OCI-LY1 (cell line): ENCODE results near the gene GAP43.

Source experiments
- H2AFZ ChIP-seq: fragments of 200-600 bp; sonication (generic), shearing (Covaris generic); 2 replicates; pipeline ENCODE4 v1.6.0; 2014; ENCODE audit warnings: antibody characterized with exemption, mild to moderate bottlenecking, low read length
- H3F3A ChIP-seq: fragments of 200-600 bp; sonication (generic), shearing (Covaris generic); 2 replicates; pipeline ENCODE4 v1.6.0; 2014; ENCODE audit warnings: mild to moderate bottlenecking, antibody characterized with exemption, low read length, moderate library complexity; ENCODE audit not compliant: insufficient read depth
- H3K27ac ChIP-seq: fragments of 200-600 bp; sonication (generic); 2 replicates; pipeline ENCODE4 v1.5.1; 2014; ENCODE audit warnings: low read length, mixed run types, mild to moderate bottlenecking, low read depth; ENCODE audit not compliant: poor library complexity, severe bottlenecking
- H3K27me3 ChIP-seq: fragments of 200-600 bp; sonication (generic); 2 replicates; pipeline ENCODE4 v1.6.0; 2014; ENCODE audit warnings: antibody characterized with exemption, mild to moderate bottlenecking, low read length, moderate library complexity; ENCODE audit not compliant: insufficient read depth
- H3K36me3 ChIP-seq: fragments of 200-600 bp; sonication (generic); 2 replicates; pipeline ENCODE4 v1.6.1; 2014; ENCODE audit warnings: mild to moderate bottlenecking, antibody characterized with exemption, low read length, moderate library complexity, mixed read lengths; ENCODE audit not compliant: insufficient read depth
- H3K4me1 ChIP-seq: fragments of 200-600 bp; sonication (generic); 2 replicates; pipeline ENCODE4 v1.5.1; 2014; ENCODE audit warnings: mild to moderate bottlenecking, low read length, moderate library complexity; ENCODE audit not compliant: insufficient read depth, severe bottlenecking
- H3K4me2 ChIP-seq: fragments of 200-600 bp; sonication (generic), shearing (Covaris generic); 2 replicates; pipeline ENCODE4 v1.6.1; 2014; ENCODE audit warnings: low read length
- H3K4me3 ChIP-seq: fragments of 200-600 bp; sonication (generic); 2 replicates; pipeline ENCODE4 v1.5.1; 2014; ENCODE audit warnings: low read length, low read depth, mild to moderate bottlenecking, mixed read lengths; ENCODE audit not compliant: poor library complexity, severe bottlenecking
- H3K79me2 ChIP-seq: fragments of 200-600 bp; shearing (Covaris generic); 2 replicates; pipeline ENCODE4 v1.6.1; 2016; ENCODE audit warnings: mixed run types, low read length, mixed read lengths; ENCODE audit not compliant: insufficient read depth
- H3K9ac ChIP-seq: fragments of 200-600 bp; sonication (generic), shearing (Covaris generic); 2 replicates; pipeline ENCODE4 v1.6.1; 2014; ENCODE audit warnings: mild to moderate bottlenecking, low read length, mixed read lengths
- H3K9me2 ChIP-seq: fragments of 200-600 bp; sonication (generic), shearing (Covaris generic); 2 replicates; pipeline ENCODE4 v1.6.1; 2014; ENCODE audit warnings: low read depth, mild to moderate bottlenecking, low read length, mixed read lengths
- H3K9me3 ChIP-seq: fragments of 200-600 bp; shearing (Covaris generic); 2 replicates; pipeline ENCODE4 v1.6.1; 2014; ENCODE audit warnings: low read length, mixed read lengths
- H4K20me1 ChIP-seq: fragments of 200-600 bp; sonication (generic), shearing (Covaris generic); 2 replicates; pipeline ENCODE4 v1.6.0; 2016; ENCODE audit warnings: mild to moderate bottlenecking, low read length; ENCODE audit not compliant: insufficient read depth
- EZH2 ChIP-seq: fragments of 200-600 bp; sonication (generic), shearing (Covaris generic); IDR thresholded peaks from 2 replicates; pipeline ENCODE4 v1.8.0; 2017; ENCODE audit warnings: borderline replicate concordance, mixed run types, mild to moderate bottlenecking, antibody characterized with exemption, low read length, moderate library complexity, mixed read lengths
- TF ChIP-seq, protein P1 (sequence below): fragments of 200-600 bp; sonication (generic), shearing (Covaris generic); IDR thresholded peaks from 2 replicates; pipeline ENCODE4 v1.5.1; 2017; ENCODE audit warnings: mild to moderate bottlenecking, antibody characterized with exemption, low read length, moderate library complexity, mixed read lengths

The GAP43 gene

DNA sequence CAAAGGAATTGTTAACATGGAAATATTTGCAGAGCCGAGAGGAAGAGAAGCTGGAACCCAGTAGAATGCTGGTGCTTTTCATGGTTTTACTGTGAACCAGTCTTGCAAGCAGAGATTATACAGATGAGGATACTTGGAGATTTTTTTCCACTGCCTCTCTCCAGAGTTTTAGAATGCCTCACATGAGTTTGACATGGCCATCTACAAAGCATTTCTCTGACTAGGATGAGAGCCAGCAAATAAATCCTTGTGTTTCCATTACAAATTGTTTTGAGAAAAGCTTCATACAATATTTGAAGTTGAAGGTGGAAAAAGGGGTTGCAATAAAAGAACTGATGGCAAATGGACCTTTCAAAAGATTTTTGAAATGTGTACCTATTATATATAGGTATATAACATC is 45.0 kb upstream of the GAP43 start:
- H3K9ac ChIP-seq = no peak overlapping the region
- no peaks in the 10 kb centered on the region for H3F3A ChIP-seq
- H2AFZ ChIP-seq = no peak overlapping the region
- TF ChIP-seq, protein P1, sequence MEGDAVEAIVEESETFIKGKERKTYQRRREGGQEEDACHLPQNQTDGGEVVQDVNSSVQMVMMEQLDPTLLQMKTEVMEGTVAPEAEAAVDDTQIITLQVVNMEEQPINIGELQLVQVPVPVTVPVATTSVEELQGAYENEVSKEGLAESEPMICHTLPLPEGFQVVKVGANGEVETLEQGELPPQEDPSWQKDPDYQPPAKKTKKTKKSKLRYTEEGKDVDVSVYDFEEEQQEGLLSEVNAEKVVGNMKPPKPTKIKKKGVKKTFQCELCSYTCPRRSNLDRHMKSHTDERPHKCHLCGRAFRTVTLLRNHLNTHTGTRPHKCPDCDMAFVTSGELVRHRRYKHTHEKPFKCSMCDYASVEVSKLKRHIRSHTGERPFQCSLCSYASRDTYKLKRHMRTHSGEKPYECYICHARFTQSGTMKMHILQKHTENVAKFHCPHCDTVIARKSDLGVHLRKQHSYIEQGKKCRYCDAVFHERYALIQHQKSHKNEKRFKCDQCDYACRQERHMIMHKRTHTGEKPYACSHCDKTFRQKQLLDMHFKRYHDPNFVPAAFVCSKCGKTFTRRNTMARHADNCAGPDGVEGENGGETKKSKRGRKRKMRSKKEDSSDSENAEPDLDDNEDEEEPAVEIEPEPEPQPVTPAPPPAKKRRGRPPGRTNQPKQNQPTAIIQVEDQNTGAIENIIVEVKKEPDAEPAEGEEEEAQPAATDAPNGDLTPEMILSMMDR = no peak
- TF ChIP-seq EZH2 = no peak
- no peaks in the 10 kb centered on the region for H3K4me1 ChIP-seq
- H3K9me3 ChIP-seq = no peaks in the 10 kb centered on the region
- no peak overlapping the region for H3K4me2 ChIP-seq
- no peaks in the 10 kb centered on the region for H4K20me1 ChIP-seq
- no peaks in the 10 kb centered on the region for H3K9me2 ChIP-seq
- no peaks in the 10 kb centered on the region for H3K27me3 ChIP-seq
- no peak overlapping the region for H3K27ac ChIP-seq
- no peak overlapping the region for H3K4me3 ChIP-seq
- H3K79me2 ChIP-seq = no peaks in the 10 kb centered on the region
- no peaks in the 10 kb centered on the region for H3K36me3 ChIP-seq

DNA sequence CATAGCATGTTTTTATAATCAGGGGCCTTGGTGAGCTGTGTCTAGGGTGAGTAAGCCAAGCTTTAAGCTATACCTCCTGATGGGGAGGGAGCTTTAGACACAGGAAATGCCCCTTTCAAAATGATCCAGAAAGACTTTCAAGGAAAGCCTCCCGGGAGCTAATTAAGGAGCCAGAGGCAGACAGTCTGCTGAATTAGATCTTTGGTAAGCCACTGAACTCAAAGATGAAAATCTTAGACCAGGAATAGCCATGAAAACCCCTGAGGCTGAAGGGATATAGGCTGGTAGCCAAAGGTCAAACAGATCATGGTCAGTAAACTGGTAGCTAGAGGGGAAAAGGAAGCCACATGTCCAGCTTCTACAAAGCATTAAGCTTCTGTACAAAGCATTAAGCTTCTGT is 42.7 kb upstream of the GAP43 start:
- Histone ChIP-seq H3K9ac (no peak overlapping the region), H3K4me3 (no peak overlapping the region), H3K79me2 (no peaks in the 10 kb centered on the region), H2AFZ (no peak overlapping the region), H3K27ac (no peak overlapping the region), H3K27me3 (no peaks in the 10 kb centered on the region), H4K20me1 (no peaks in the 10 kb centered on the region), H3K4me2 (no peak overlapping the region), H3K36me3 (no peaks in the 10 kb centered on the region), H3K9me3 (no peaks in the 10 kb centered on the region), H3F3A (no peaks in the 10 kb centered on the region), H3K9me2 (no peaks in the 10 kb centered on the region), H3K4me1 (no peaks in the 10 kb centered on the region)
- TF ChIP-seq, protein P1 = no peak
- no peak for TF ChIP-seq EZH2

DNA sequence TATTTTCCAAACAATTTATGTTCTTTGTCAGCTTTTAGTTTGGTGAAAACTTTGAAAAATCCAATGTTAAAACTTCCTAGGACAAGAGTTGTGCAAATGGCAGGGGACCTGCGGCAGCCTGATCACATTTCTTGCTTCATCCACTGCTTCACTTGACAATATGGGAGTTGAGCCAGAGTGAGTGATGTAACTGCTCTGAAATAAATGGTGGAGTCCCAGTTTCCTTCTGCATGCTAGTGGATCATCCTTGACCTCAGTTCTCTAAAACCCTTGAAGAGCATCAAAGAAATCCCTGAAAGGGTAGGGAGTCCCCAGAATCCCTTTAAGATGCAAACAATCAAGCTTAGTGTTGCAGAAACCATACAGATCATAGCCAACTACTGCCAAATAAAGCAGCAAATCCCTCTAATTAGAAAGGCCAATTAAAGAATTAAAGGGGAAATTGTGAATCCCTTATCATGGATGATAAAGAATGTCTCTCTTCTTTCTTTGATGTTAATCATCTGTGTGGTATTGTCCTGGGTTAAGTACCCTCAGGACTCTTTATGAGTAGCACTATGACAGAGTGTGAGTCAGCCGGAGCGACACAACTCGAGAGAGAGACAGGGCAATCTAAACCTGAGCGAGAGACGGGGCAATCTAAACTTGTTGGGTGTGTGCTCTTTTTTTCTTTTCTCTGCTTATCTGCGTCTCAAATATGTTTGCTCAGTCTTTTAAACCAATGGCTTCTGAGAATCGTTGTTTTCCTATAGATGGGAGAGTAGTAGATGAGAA is 41.8 kb upstream of the GAP43 start:
- H3K4me2 ChIP-seq = no peak overlapping the region
- H3K9ac ChIP-seq = no peak overlapping the region
- H3K27me3 ChIP-seq = no peaks in the 10 kb centered on the region
- H3K9me2 ChIP-seq = no peaks in the 10 kb centered on the region
- TF ChIP-seq, protein P1 = no peak
- TF ChIP-seq EZH2 = no peak
- no peaks in the 10 kb centered on the region for H3K4me1 ChIP-seq
- H3K27ac ChIP-seq = no peak overlapping the region
- no peak overlapping the region for H2AFZ ChIP-seq
- H3K36me3 ChIP-seq = no peaks in the 10 kb centered on the region
- H3K4me3 ChIP-seq = no peak overlapping the region
- no peaks in the 10 kb centered on the region for H3K9me3 ChIP-seq
- no peaks in the 10 kb centered on the region for H3F3A ChIP-seq
- H3K79me2 ChIP-seq = no peaks in the 10 kb centered on the region
- H4K20me1 ChIP-seq = no peaks in the 10 kb centered on the region
